Mucosa of descending colon (tissue), 3 donors: Measurements from ENCODE around the gene ZSWIM6. TPM values are rescaled to one million over a fixed set of nuclear protein-coding genes. Genes with fewer than 3 reads are reported as not detected.

ENCODE experiments used
- ATAC-seq: fragments of 200-7000 bp; cut with Tn5 transposase; one replicate; pipeline ENCODE4 v1.9.1; 2020; ENCODE audit warnings: mild to moderate bottlenecking, moderate library complexity
- DNase-seq, 3 donors: peaks; one replicate each; pipeline ENCODE4 v3.0.0-alpha.2; 2020
- H3K36me3 ChIP-seq: fragments of 200-600 bp; one replicate; pipeline ENCODE4 v1.8.0; 2021; ENCODE audit warnings: low read depth, mild to moderate bottlenecking
- H3K4me1 ChIP-seq: fragments of 200-600 bp; one replicate; pipeline ENCODE4 v1.8.0; 2021; ENCODE audit warnings: low read depth, mild to moderate bottlenecking
- H3K4me3 ChIP-seq: fragments of 200-600 bp; one replicate; pipeline ENCODE4 v1.8.0; 2021; ENCODE audit warnings: mild to moderate bottlenecking
- H3K9me3 ChIP-seq: fragments of 200-600 bp; one replicate; pipeline ENCODE4 v1.8.0; 2021; ENCODE audit warnings: mild to moderate bottlenecking
- intact Hi-C, 2 donors: fragments of 100-400 bp; cut with DNase I in 1 of 2; cut with micrococcal nuclease in 1 of 2; formaldehyde crosslinking; loops; one replicate each; pipeline versions ENCODE4 v1.11.0 to v1.11.1; 2022; cut with DNase I, micrococcal nuclease
- total RNA-seq, 3 donors: library from RNA; stranded (reverse); fragmentation: NEBNext Ultra II Directional in 2 of 3; extraction: Animal tissue kit (Norgen Biotek cat#: 25700) in 2 of 3; gene quantifications; one replicate each; pipeline versions ENCODE4 v1.2.1 to v1.2.4, GENCODE V29; 2021 to 2023
- TF ChIP-seq, protein P1 (sequence below): fragments of 200-600 bp; IDR thresholded peaks from one replicate; pipeline ENCODE4 v1.8.0; 2022; ENCODE audit warnings: antibody characterized with exemption, mild to moderate bottlenecking
- donor health status: DM: no; HTN: no; CAD: no; lungs with moderate emphysema.
- donor health status: DM: no; HTN: no; CAD: no.
- donor health status: DM: no; HTN: yes; CAD: no.

ZSWIM6 gene
- total RNA-seq, 3 donors from 2014 or later, result 26.2 to 39.4 (median 27.8) TPM

GRCh38 chr5:61489574-61489973 is 157.5 kb downstream of the ZSWIM6 start:
- TF ChIP-seq, protein P1, sequence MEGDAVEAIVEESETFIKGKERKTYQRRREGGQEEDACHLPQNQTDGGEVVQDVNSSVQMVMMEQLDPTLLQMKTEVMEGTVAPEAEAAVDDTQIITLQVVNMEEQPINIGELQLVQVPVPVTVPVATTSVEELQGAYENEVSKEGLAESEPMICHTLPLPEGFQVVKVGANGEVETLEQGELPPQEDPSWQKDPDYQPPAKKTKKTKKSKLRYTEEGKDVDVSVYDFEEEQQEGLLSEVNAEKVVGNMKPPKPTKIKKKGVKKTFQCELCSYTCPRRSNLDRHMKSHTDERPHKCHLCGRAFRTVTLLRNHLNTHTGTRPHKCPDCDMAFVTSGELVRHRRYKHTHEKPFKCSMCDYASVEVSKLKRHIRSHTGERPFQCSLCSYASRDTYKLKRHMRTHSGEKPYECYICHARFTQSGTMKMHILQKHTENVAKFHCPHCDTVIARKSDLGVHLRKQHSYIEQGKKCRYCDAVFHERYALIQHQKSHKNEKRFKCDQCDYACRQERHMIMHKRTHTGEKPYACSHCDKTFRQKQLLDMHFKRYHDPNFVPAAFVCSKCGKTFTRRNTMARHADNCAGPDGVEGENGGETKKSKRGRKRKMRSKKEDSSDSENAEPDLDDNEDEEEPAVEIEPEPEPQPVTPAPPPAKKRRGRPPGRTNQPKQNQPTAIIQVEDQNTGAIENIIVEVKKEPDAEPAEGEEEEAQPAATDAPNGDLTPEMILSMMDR, result no peak
- DNase-seq (no peak), ATAC-seq (no peak)
- H3K4me1 ChIP-seq, result no peaks in the 10 kb centered on the region
- no peaks in the 10 kb centered on the region for H3K36me3 ChIP-seq
- H3K4me3 ChIP-seq, result no peak overlapping the region
- no peaks in the 10 kb centered on the region for H3K9me3 ChIP-seq
- intact Hi-C loops, result no loop called here

DNA sequence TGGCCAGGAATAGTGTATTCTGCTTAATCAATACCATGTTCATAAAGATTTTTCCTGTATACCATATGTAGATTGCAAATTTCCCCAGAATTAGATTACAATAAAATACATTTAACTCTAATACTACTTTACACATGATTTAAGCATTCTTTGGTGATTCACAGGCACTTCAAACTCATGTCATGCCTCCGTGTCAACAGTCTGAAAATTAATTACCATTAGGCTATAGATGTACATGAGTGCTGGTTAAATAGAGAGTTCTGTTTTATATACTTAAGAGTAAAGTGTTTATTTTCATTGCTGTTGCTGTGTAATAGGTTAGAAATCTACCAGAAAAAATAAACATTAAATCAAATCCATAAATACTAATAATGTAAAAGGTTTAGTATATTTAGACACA is 159.8 kb downstream of the ZSWIM6 start:
- Histone ChIP-seq H3K4me1 (no peaks in the 10 kb centered on the region), H3K4me3 (no peak overlapping the region), H3K9me3 (no peaks in the 10 kb centered on the region), H3K36me3 (no peaks in the 10 kb centered on the region)
- DNase-seq (no peak), ATAC-seq (no peak)
- intact Hi-C loops, result no loop called here
- TF ChIP-seq, protein P1, result no peak

GRCh38 chr5:61493973-61494372 is 161.9 kb downstream of the ZSWIM6 start:
- Histone ChIP-seq H3K4me1 (no peaks in the 10 kb centered on the region), H3K9me3 (no peaks in the 10 kb centered on the region), H3K36me3 (no peaks in the 10 kb centered on the region), H3K4me3 (no peak overlapping the region)
- no peak for DNase-seq
- intact Hi-C loops, result no loop called here
- ATAC-seq, result no peak
- TF ChIP-seq, protein P1, result no peak

DNA sequence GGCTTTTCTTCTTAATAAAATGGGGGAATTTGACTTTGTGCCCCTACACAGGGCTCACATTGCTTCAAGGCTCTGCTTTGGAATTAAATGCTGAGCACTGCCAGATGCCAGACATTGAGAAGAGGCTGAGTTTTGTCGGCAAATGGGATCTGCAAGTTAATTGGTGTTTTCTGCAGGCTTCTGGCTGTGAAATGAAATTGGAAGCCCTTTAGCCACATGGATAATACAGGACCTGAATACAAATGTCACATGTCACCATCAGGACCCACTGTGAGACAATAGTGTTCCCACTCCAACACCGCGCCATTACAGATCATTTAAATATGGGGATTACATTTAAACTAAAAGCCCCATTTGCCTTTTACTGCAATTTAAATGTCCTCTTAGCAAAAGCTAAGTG is 164.4 kb downstream of the ZSWIM6 start:
- Histone ChIP-seq H3K4me1 (no peaks in the 10 kb centered on the region), H3K36me3 (no peaks in the 10 kb centered on the region), H3K4me3 (no peak overlapping the region), H3K9me3 (no peaks in the 10 kb centered on the region)
- ATAC-seq (no peak), DNase-seq (no peak)
- intact Hi-C loops, result no loop called here
- TF ChIP-seq, protein P1, result no peak

- TF ChIP-seq, protein P1, result no peak
- ATAC-seq, result no peak
- H3K4me1 ChIP-seq, result no peaks in the 10 kb centered on the region
- H3K4me3 ChIP-seq, result no peak overlapping the region
- no peaks in the 10 kb centered on the region for H3K36me3 ChIP-seq
- H3K9me3 ChIP-seq, result no peaks in the 10 kb centered on the region
- intact Hi-C loops, result no loop called here
- DNase-seq, result no peak
These were observed 164.8 kb downstream of the ZSWIM6 start for GRCh38 chr5:61496860-61497259.

DNA sequence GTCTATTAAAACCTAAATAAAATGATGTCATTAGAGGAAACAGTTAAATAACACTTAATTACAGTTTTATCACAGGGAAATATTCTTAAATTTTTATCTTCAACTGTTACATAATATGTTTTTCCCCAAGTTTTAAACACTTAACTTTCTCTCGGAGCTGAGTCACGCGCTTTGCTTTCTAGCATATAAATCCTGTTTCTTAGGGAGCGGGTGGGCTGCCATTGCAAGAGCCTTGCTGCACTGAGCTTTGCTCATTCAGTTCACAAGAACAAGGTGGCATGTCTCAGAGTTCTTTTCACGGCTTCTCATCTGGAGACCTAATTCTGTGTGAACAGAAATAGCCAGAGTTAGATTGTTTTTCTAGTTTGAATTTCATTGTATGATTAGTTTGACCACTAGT is 166.1 kb downstream of the ZSWIM6 start:
- Histone ChIP-seq H3K4me3 (no peak overlapping the region), H3K36me3 (no peaks in the 10 kb centered on the region), H3K9me3 (no peaks in the 10 kb centered on the region), H3K4me1 (no peaks in the 10 kb centered on the region)
- ATAC-seq, result no peak
- no peak for DNase-seq
- intact Hi-C loops, result no loop called here
- TF ChIP-seq, protein P1, result no peak
